ENCODE data around the gene U2AF2. TPM values are rescaled to one million over a fixed set of nuclear protein-coding genes. Genes with fewer than 3 reads are reported as not detected.

Gene U2AF2
- total RNA-seq, 2 experiments from 2014 or later, result 211 to 264 TPM

- no peak overlapping the region for H3K4me3 ChIP-seq (ENCODE audit: low read depth, low read length, poor library complexity, severe bottlenecking)
- no peaks in the 10 kb centered on the region for H3K9me2 ChIP-seq (ENCODE audit: insufficient read depth, low read length)
- BruUV-seq (replicated peaks), result no TSS peak
- no peak overlapping the region for H2AFZ ChIP-seq (ENCODE audit: low read length)
- H3K27ac ChIP-seq (ENCODE audit: low read depth, low read length, poor library complexity, severe bottlenecking), result no peak overlapping the region
- no peak for DNase-seq (ENCODE audit: low spot score)
- no peak for TF ChIP-seq EZH2phosphoT487 (IDR thresholded peaks at IDR 0.05; ENCODE audit: borderline replicate concordance, low read depth, low read length)
- TF ChIP-seq, protein P1, sequence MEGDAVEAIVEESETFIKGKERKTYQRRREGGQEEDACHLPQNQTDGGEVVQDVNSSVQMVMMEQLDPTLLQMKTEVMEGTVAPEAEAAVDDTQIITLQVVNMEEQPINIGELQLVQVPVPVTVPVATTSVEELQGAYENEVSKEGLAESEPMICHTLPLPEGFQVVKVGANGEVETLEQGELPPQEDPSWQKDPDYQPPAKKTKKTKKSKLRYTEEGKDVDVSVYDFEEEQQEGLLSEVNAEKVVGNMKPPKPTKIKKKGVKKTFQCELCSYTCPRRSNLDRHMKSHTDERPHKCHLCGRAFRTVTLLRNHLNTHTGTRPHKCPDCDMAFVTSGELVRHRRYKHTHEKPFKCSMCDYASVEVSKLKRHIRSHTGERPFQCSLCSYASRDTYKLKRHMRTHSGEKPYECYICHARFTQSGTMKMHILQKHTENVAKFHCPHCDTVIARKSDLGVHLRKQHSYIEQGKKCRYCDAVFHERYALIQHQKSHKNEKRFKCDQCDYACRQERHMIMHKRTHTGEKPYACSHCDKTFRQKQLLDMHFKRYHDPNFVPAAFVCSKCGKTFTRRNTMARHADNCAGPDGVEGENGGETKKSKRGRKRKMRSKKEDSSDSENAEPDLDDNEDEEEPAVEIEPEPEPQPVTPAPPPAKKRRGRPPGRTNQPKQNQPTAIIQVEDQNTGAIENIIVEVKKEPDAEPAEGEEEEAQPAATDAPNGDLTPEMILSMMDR (conservative IDR thresholded peaks at IDR 0.05; ENCODE audit: low read length), result no peak
- POLR2A ChIA-PET, result no interaction called here
- peaks cover 41% of the 10 kb centered on the region for H3K79me2 ChIP-seq (ENCODE audit: insufficient read depth, low read depth, low read length)
- intact Hi-C loops (cut with micrococcal nuclease; ENCODE audit: unreplicated experiment), result no loop called here
- no peak overlapping the region for H3K4me2 ChIP-seq (ENCODE audit: low read length)
- CTCF ChIA-PET (ENCODE audit: unreplicated experiment), result interaction anchor here (0.6 kb wide), 1 partner anchor 186 kb away, joined by 3 read pairs; no protein-coding TSS in a partner anchor
- H4K20me1 ChIP-seq (ENCODE audit: insufficient read depth, low read length), result no peaks in the 10 kb centered on the region; the same call in none of the 2 replicates
- H3K36me3 ChIP-seq (ENCODE audit: insufficient read depth, low read length), result peaks cover 95% of the 10 kb centered on the region
- peaks cover 17% of the 10 kb centered on the region for H3K4me1 ChIP-seq (ENCODE audit: insufficient read depth, low read length, poor library complexity, severe bottlenecking)
- no peaks in the 10 kb centered on the region for H3K9me3 ChIP-seq (ENCODE audit: low read length)
These were observed 16.2 kb downstream of the U2AF2 start for GRCh38 chr19:55671054-55671378.

DNA sequence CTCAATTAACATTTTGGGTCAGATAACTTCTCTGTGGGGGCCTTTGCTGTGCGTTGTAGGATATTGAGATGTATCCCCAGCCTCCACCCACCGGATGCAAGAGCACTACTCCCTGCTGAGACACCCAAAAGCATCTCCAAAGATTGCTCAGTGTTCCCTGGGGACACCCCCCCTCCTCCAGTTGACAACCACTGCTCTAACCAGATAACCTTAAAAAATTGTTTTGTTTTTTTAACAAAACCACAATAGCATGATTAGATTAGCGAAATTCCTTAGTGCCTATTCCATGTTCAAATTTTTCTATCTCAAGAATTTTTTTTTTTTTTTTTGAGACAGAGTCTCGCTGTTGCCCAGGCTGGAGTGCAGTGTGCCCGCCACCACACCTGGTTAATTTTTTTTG, 17.6 kb downstream of the U2AF2 start:
- H3K9me2 ChIP-seq (ENCODE audit: insufficient read depth, low read length), result no peaks in the 10 kb centered on the region
- intact Hi-C loops (cut with micrococcal nuclease; ENCODE audit: unreplicated experiment), result no loop called here
- no TSS peak for BruUV-seq (replicated peaks)
- no peaks in the 10 kb centered on the region; the same call in none of the 2 replicates for H4K20me1 ChIP-seq (ENCODE audit: insufficient read depth, low read length)
- H3K27ac ChIP-seq (ENCODE audit: low read depth, low read length, poor library complexity, severe bottlenecking), result no peak overlapping the region
- no peak overlapping the region for H3K4me2 ChIP-seq (ENCODE audit: low read length)
- H3K9me3 ChIP-seq (ENCODE audit: low read length), result no peaks in the 10 kb centered on the region
- CTCF ChIA-PET (ENCODE audit: unreplicated experiment), result no interaction called here
- H3K79me2 ChIP-seq (ENCODE audit: insufficient read depth, low read depth, low read length), result peaks cover 50% of the 10 kb centered on the region
- peaks cover 94% of the 10 kb centered on the region for H3K36me3 ChIP-seq (ENCODE audit: insufficient read depth, low read length)
- peaks cover 28% of the 10 kb centered on the region for H3K4me1 ChIP-seq (ENCODE audit: insufficient read depth, low read length, poor library complexity, severe bottlenecking)
- H2AFZ ChIP-seq (ENCODE audit: low read length), result no peak overlapping the region
- no peak overlapping the region for H3K4me3 ChIP-seq (ENCODE audit: low read depth, low read length, poor library complexity, severe bottlenecking)
- DNase-seq (ENCODE audit: low spot score), result no peak
- POLR2A ChIA-PET, result no interaction called here
- TF ChIP-seq EZH2phosphoT487 (IDR thresholded peaks at IDR 0.05; ENCODE audit: borderline replicate concordance, low read depth, low read length), result no peak
- TF ChIP-seq, protein P1 (conservative IDR thresholded peaks at IDR 0.05; ENCODE audit: low read length), result no peak

- POLR2A ChIA-PET, result interaction anchor here (0.6 kb wide), 1 partner anchor 263 kb away, joined by 3 read pairs; no protein-coding TSS in a partner anchor
- H3K36me3 ChIP-seq (ENCODE audit: insufficient read depth, low read length), result peaks cover 86% of the 10 kb centered on the region
- intact Hi-C loops (cut with micrococcal nuclease; ENCODE audit: unreplicated experiment), result no loop called here
- CTCF ChIA-PET (ENCODE audit: unreplicated experiment), result no interaction called here
- peak overlapping the region; percentile 21 for H3K27ac ChIP-seq (ENCODE audit: low read depth, low read length, poor library complexity, severe bottlenecking)
- H3K4me1 ChIP-seq (ENCODE audit: insufficient read depth, low read length, poor library complexity, severe bottlenecking), result peaks cover 36% of the 10 kb centered on the region
- peak overlapping the region; percentile 11; the same call in 1 of the 2 replicates for H3K4me2 ChIP-seq (ENCODE audit: low read length)
- no peak overlapping the region for H2AFZ ChIP-seq (ENCODE audit: low read length)
- no peaks in the 10 kb centered on the region for H3K9me3 ChIP-seq (ENCODE audit: low read length)
- peaks cover 56% of the 10 kb centered on the region for H3K79me2 ChIP-seq (ENCODE audit: insufficient read depth, low read depth, low read length)
- no TSS peak for BruUV-seq (replicated peaks)
- H3K9me2 ChIP-seq (ENCODE audit: insufficient read depth, low read length), result no peaks in the 10 kb centered on the region
- no peak overlapping the region for H3K4me3 ChIP-seq (ENCODE audit: low read depth, low read length, poor library complexity, severe bottlenecking)
- DNase-seq (ENCODE audit: low spot score), result no peak
- no peaks in the 10 kb centered on the region; the same call in 1 of the 2 replicates for H4K20me1 ChIP-seq (ENCODE audit: insufficient read depth, low read length)
- TF ChIP-seq, protein P1 (conservative IDR thresholded peaks at IDR 0.05; ENCODE audit: low read length), result no peak
- TF ChIP-seq EZH2phosphoT487 (IDR thresholded peaks at IDR 0.05; ENCODE audit: borderline replicate concordance, low read depth, low read length), result no peak
These were observed 18.6 kb downstream of the U2AF2 start for GRCh38 chr19:55673465-55673864.

All from OCI-LY7 (cell line).